ENCODE measurements around the gene KRTAP5-1.

KRTAP5-1 gene

DNA sequence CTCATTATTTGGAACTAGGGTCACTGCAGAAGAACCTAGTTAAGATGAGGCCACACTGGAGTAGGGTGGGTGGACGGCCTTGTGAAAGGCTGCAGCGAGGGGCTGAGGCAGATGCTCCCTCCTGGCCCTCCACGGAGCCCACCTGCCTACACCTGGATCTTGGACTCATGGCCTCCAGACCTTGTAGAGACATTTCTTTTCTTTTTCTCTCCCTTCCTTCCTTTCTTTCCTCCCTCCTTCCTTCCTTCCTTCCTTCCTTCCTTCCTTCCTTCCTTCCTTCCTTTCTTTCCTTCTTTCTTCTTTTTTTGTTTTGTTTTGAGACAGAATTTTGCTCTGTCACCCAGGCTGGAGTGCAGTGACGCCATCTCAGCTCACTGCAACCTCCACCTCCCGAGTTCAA lies 39.7 kb downstream of the KRTAP5-1 start:
- DNase-seq (ENCODE audit: low spot score) = no peak

- no peak for DNase-seq (ENCODE audit: low spot score)
Measured at GRCh38 chr11:1544536-1544935, 40.5 kb downstream of the KRTAP5-1 start.

DNA sequence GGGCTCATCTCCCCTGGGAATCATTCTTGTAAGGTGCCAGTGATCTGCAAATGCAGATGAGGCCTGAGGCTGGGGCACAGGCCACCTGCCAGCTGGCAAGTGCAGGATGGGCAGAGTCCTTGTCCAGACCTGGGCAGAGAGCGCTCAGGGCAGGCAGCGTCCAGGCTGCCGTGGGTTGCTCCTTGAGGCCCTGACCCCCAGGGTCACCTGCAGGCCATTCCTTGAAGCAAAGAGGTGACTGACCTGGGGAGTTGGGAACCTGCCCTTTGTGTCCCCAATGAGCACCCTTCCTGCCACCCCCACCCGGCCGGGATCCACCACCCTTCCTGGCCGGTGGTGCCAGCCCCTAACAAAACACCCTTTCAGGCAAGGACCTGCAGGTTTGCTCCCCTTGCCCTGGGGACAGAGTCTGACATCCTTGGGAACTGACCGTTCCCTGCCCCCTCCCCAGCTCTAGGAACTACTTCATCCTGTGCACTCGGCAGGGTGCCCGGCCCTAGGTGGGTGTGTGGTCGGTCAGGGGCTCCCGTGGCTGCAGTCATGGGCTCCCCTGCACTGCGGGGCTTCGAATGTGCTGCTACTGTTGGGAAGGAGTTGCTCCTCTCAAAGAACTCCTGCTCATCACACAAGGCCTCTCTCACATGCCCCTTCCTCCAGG lies 41.3 kb downstream of the KRTAP5-1 start:
- no peak for DNase-seq (ENCODE audit: low spot score)

DNA sequence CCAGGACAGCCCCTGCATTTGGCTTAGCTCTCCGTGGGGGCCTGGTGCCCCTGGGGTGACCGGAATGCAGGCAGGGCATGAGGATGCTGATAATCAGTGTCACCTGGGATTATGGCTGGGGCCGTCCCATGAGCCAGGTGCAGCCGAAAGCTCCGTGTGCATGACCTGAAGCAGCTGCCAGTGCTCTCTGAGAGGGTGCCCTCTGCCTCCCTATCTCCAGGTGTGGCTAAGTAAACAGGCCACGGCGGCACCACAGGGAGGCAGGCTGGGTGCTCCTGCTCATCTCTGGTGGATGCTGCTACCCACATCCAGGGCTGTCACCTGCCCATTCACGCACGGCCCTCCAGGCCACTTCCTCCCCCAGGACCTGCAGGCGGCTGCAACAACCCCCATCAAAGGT lies 42.8 kb downstream of the KRTAP5-1 start:
- DNase-seq (ENCODE audit: low spot score) = no peak

- peak; percentile 93 for DNase-seq (ENCODE audit: low spot score)
Measured at GRCh38 chr11:1541474-1542204, 43.4 kb downstream of the KRTAP5-1 start.

DNA sequence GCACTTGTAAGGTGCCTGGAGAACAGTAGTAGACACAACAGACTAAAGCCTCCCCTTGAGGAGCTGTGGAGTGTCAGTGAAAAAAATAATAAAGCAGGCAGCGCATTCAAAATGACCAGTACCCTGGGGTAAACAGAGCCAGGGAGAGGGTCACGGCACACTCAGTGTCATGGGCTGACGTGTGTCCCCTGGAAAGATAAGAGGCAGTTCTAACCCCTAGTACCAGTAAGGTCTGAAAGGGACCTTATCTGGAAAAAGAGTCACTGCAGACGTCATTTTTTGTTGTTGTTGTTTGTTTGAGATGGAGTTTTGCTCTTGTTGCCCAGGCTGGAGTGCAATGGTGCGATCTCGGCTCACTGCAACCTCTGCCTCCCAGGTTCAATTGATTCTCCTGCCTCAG lies 45.0 kb downstream of the KRTAP5-1 start:
- DNase-seq (ENCODE audit: low spot score) = no peak

DNA sequence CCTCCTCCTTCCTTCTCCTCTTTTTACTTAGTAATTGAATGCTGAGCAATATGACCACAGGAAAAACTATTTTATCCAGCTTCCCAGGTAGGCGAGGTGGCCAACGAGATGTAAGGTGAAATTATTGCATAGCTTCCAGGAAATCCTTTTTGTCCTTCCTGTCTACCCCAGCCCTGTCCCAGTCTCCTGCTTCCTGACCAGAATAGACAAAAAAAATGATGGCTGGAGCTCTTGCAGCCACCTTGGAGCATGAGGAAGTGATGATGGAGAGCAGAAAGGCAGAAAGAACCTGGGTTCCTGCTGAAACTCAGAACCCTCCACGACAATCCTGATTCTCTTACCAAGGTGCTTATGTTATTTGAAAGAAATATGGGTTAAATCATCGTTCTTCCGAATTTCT lies 46.9 kb downstream of the KRTAP5-1 start:
- no peak for DNase-seq (ENCODE audit: low spot score)

DNA sequence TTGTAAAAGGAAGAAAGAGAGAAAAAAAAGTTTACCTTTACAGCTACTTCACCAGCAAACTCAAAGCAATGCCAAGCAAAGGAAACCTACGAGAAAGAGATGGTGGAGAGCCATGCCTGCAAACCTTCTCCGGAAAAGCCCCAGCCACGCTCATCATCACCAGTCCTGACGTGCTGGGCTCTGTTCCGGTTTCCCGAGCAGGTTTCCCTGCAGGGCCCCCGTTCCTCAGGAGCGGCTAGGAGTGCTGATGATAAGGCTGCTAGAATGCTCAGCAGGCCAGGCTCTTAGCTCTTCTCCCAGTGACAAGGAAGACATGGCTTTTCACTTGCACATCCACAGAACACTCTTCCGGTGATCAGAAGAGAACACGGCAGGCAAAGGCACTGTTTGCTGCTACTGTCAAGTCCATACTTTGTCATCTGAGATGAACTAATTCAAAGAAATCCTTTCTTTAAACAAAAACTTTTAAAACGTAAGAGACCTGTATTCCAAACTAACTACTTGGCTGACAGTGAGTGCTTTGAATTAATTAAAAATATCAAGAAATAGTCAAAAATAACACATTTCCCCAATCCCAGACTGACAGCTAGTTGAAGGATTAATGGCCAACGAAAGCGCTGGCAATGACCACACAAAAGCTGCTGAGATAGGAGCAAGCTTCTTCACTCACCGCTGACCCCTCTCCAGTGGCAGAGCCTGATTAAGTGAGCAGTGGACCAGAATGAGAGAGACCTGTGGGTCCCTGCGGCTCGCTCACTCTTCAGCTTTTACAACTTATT lies 48.8 kb downstream of the KRTAP5-1 start:
- no peak for DNase-seq (ENCODE audit: low spot score)

DNA sequence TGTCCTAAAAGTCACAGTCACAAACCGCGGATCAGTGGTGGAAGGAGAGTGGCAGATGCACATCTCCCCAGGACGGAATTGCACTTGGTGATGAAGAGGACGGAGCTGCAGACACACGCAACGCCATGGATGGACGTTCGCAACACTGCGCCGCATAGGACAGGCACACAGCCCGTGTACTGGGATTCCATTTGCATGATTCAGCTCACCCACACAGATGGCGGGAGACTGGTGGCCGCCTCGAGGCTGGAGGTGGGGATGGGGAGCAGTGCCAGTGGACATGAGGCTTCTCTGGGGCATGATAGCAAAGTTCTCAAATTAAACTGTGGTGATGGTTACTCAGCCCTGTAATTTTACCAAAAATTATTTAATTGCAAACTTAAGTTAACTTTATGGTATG lies 50.4 kb downstream of the KRTAP5-1 start:
- no peak for DNase-seq (ENCODE audit: low spot score)

Data from globus pallidus (tissue), 1 donor.